Fibroblast of the conjunctiva (primary cell): ENCODE results near the gene ANKZF1.
"Not testable (repeated sequence)": the region's sequence is repeated elsewhere in the genome, so short reads cannot be mapped to it uniquely, and the experiment has no call there.

Experiments used
- DNase-seq: peaks from one replicate; pipeline ENCODE4 v3.0.0-alpha.2; 2010; ENCODE audit warnings: low read depth

Gene ANKZF1

GRCh38 chr2:219254590-219255201 lies 25.1 kb downstream of the ANKZF1 start:
- no peak for DNase-seq

GRCh38 chr2:219258942-219259341 lies 29.3 kb downstream of the ANKZF1 start:
- not testable (repeated sequence) for DNase-seq

- no peak for DNase-seq
Observed at GRCh38 chr2:219261024-219261855, 31.6 kb downstream of the ANKZF1 start.

- DNase-seq, result no peak
Observed at GRCh38 chr2:219266232-219266631, 36.6 kb downstream of the ANKZF1 start.

GRCh38 chr2:219266886-219267285 lies 37.3 kb downstream of the ANKZF1 start:
- DNase-seq, result no peak

GRCh38 chr2:219268294-219268693 lies 38.7 kb downstream of the ANKZF1 start:
- DNase-seq, result no peak

GRCh38 chr2:219269362-219270054 lies 39.9 kb downstream of the ANKZF1 start:
- no peak for DNase-seq

- no peak for DNase-seq
Observed at GRCh38 chr2:219270055-219270372, 40.4 kb downstream of the ANKZF1 start.

GRCh38 chr2:219271021-219271420 lies 41.4 kb downstream of the ANKZF1 start:
- DNase-seq, result no peak

- DNase-seq, result no peak
Observed at GRCh38 chr2:219272356-219272755, 42.8 kb downstream of the ANKZF1 start.

- DNase-seq, result no peak
Observed at GRCh38 chr2:219272995-219273394, 43.4 kb downstream of the ANKZF1 start.

- DNase-seq, result no peak
Observed at GRCh38 chr2:219273937-219274336, 44.3 kb downstream of the ANKZF1 start.

GRCh38 chr2:219274361-219274921 lies 44.8 kb downstream of the ANKZF1 start:
- peak; percentile 14 for DNase-seq

- peak; percentile 51 for DNase-seq
Observed at GRCh38 chr2:219277703-219278654, 48.4 kb downstream of the ANKZF1 start.

- no peak for DNase-seq
Observed at GRCh38 chr2:219278655-219279150, 49.1 kb downstream of the ANKZF1 start.

GRCh38 chr2:219279151-219279915 lies 49.7 kb downstream of the ANKZF1 start, which contains the start of gene DNAJB2:
TSS of gene DNAJB2 (plus strand) at chr2:219279366. CDS start at chr2:219279834, 468 bp downstream.
- DNase-seq, result peak; percentile 97

GRCh38 chr2:219279916-219280516 lies 50.4 kb downstream of the ANKZF1 start:
- DNase-seq, result no peak

GRCh38 chr2:219280651-219281050 lies 51.0 kb downstream of the ANKZF1 start:
- no peak for DNase-seq

GRCh38 chr2:219281588-219281987 lies 52.0 kb downstream of the ANKZF1 start:
- no peak for DNase-seq

- DNase-seq, result no peak
Observed at GRCh38 chr2:219282375-219282774, 52.8 kb downstream of the ANKZF1 start.
